H9 (cell line): Measurements from ENCODE around the gene PHF21B. TPM values are rescaled to one million over a fixed set of nuclear protein-coding genes. Genes with fewer than 3 reads are reported as not detected.

Source experiments
- DNase-seq: peaks from one replicate; pipeline ENCODE4 v3.0.0-alpha.2; 2017
- H2AFZ ChIP-seq: one replicate; pipeline ENCODE4 v1.6.1; 2013; ENCODE audit warnings: mild to moderate bottlenecking, low read length, control low read depth, moderate library complexity
- H2AK5ac ChIP-seq: 2 replicates; pipeline ENCODE4 v1.6.1; 2013; ENCODE audit warnings: low read length, control low read depth, mixed read lengths; ENCODE audit not compliant: insufficient read length
- H2BK120ac ChIP-seq: one replicate; pipeline ENCODE4 v1.6.1; 2013; ENCODE audit warnings: low read depth, mild to moderate bottlenecking, low read length, control low read depth, inconsistent platforms; ENCODE audit not compliant: poor library complexity, severe bottlenecking
- H2BK12ac ChIP-seq: 2 replicates; pipeline ENCODE4 v1.6.1; 2013; ENCODE audit warnings: low read length, control low read depth, mixed read lengths, low read depth; ENCODE audit not compliant: insufficient read length
- H2BK15ac ChIP-seq: 2 replicates; pipeline ENCODE4 v1.6.1; 2013; ENCODE audit warnings: low read depth, low read length, control low read depth
- H2BK20ac ChIP-seq: one replicate; pipeline ENCODE4 v1.6.1; 2013; ENCODE audit warnings: low read depth, mild to moderate bottlenecking, low read length, control low read depth, inconsistent platforms; ENCODE audit not compliant: poor library complexity, severe bottlenecking
- H2BK5ac ChIP-seq: 2 replicates; pipeline ENCODE4 v1.6.1; 2013; ENCODE audit warnings: low read length, control low read depth, mixed read lengths; ENCODE audit not compliant: insufficient read length
- H3K14ac ChIP-seq: 2 replicates; pipeline ENCODE4 v1.6.1; 2013; ENCODE audit warnings: low read length, control low read depth; ENCODE audit not compliant: insufficient read depth
- H3K18ac ChIP-seq: 2 replicates; pipeline ENCODE4 v1.6.1; 2013; ENCODE audit warnings: low read depth, mild to moderate bottlenecking, mixed read lengths, low read length, control low read depth; ENCODE audit not compliant: insufficient read length
- H3K23ac ChIP-seq: 2 replicates; pipeline ENCODE4 v1.6.1; 2013; ENCODE audit warnings: low read length, control low read depth, mixed read lengths, low read depth; ENCODE audit not compliant: insufficient read length
- H3K23me2 ChIP-seq: 2 replicates; pipeline ENCODE4 v1.6.1; 2013; ENCODE audit warnings: low read depth, mild to moderate bottlenecking, mixed read lengths, low read length, control low read depth; ENCODE audit not compliant: insufficient read length, poor library complexity, severe bottlenecking
- H3K27ac ChIP-seq: 2 replicates; pipeline ENCODE4 v1.5.1; 2013; ENCODE audit warnings: low read length, control low read depth, mixed read lengths, low read depth; ENCODE audit not compliant: insufficient read length
- H3K27me3 ChIP-seq: 2 replicates; pipeline ENCODE4 v1.6.1; 2013; ENCODE audit warnings: low read length, control low read depth, inconsistent platforms; ENCODE audit not compliant: insufficient read depth
- H3K4ac ChIP-seq: 2 replicates; pipeline ENCODE4 v1.6.1; 2013; ENCODE audit warnings: low read depth, mild to moderate bottlenecking, control low read depth, inconsistent platforms, low read length, moderate library complexity
- H3K4me1 ChIP-seq: 2 replicates; pipeline ENCODE4 v1.6.1; 2013; ENCODE audit warnings: low read length, control low read depth, inconsistent platforms; ENCODE audit not compliant: insufficient read depth
- H3K4me2 ChIP-seq: 2 replicates; pipeline ENCODE4 v1.6.1; 2013; ENCODE audit warnings: low read length, control low read depth, mixed read lengths; ENCODE audit not compliant: insufficient read length, insufficient read depth
- H3K56ac ChIP-seq: 2 replicates; pipeline ENCODE4 v1.6.1; 2013; ENCODE audit warnings: low read depth, mild to moderate bottlenecking, mixed read lengths, low read length, control low read depth; ENCODE audit not compliant: insufficient read length
- H3K79me1 ChIP-seq: 2 replicates; pipeline ENCODE4 v1.6.1; 2013; ENCODE audit warnings: low read depth, mild to moderate bottlenecking, moderate library complexity, low read length, control low read depth, inconsistent platforms; ENCODE audit not compliant: insufficient read depth, poor library complexity, severe bottlenecking
- H3K79me2 ChIP-seq: 2 replicates; pipeline ENCODE4 v1.6.1; 2013; ENCODE audit warnings: low read length, control low read depth, inconsistent platforms; ENCODE audit not compliant: insufficient read depth
- H3K9ac ChIP-seq: 2 replicates; pipeline ENCODE4 v1.6.1; 2013; ENCODE audit warnings: low read length, control low read depth, mixed read lengths; ENCODE audit not compliant: insufficient read length; ENCODE audit errors: extremely low read depth
- H3K9me3 ChIP-seq: one replicate; pipeline ENCODE4 v1.6.1; 2013; ENCODE audit warnings: low read depth, low read length, inconsistent platforms; ENCODE audit not compliant: control insufficient read depth
- H3T11ph ChIP-seq: one replicate; pipeline ENCODE4 v1.6.1; 2013; ENCODE audit warnings: mild to moderate bottlenecking, low read length, control low read depth, inconsistent platforms
- H4K20me1 ChIP-seq: one replicate; pipeline ENCODE4 v1.6.1; 2013; ENCODE audit not compliant: control insufficient read depth, insufficient read length, insufficient read depth
- H4K5ac ChIP-seq: 2 replicates; pipeline ENCODE4 v1.6.1; 2013; ENCODE audit warnings: low read depth, mild to moderate bottlenecking, mixed read lengths, low read length, control low read depth; ENCODE audit not compliant: insufficient read length
- H4K8ac ChIP-seq: replicated peaks from 2 replicates; pipeline ENCODE4 v1.6.1; 2013; ENCODE audit warnings: low read length, control low read depth, mixed read lengths, low read depth; ENCODE audit not compliant: insufficient read length
- H4K91ac ChIP-seq: 2 replicates; pipeline ENCODE4 v1.6.1; 2013; ENCODE audit warnings: low read depth, mild to moderate bottlenecking, moderate library complexity, mixed read lengths, low read length, control low read depth; ENCODE audit not compliant: insufficient read length
- H3K27ac Mint-ChIP-seq, 3 experiments: 2 replicates in 2 of 3; 3 replicates in 1 of 3; pipeline ENCODE4 v1.8.0; 2020 to 2021; ENCODE audit warnings: mixed read lengths in 3 of 3, mild to moderate bottlenecking in 1 of 3, moderate library complexity in 1 of 3
- H3K27me3 Mint-ChIP-seq: 2 replicates; pipeline ENCODE4 v1.8.0; 2021; ENCODE audit warnings: low read depth, mild to moderate bottlenecking, moderate library complexity, mixed read lengths
- H3K36me3 Mint-ChIP-seq, 3 experiments: 2 replicates in 2 of 3; 3 replicates in 1 of 3; pipeline ENCODE4 v1.8.0; 2020 to 2021; ENCODE audit warnings: low read depth in 3 of 3, mixed read lengths in 3 of 3; ENCODE audit not compliant: insufficient read depth in 1 of 3
- H3K4me1 Mint-ChIP-seq, 2 experiments: 2 replicates each; pipeline ENCODE4 v1.8.0; 2020; ENCODE audit warnings: mixed read lengths in 2 of 2
- H3K4me3 Mint-ChIP-seq, 2 experiments: 2 replicates in 1 of 2; 3 replicates in 1 of 2; pipeline ENCODE4 v1.8.0; 2020 to 2021; ENCODE audit warnings: mild to moderate bottlenecking in 2 of 2, mixed read lengths in 2 of 2, moderate library complexity in 1 of 2
- H3K9me3 Mint-ChIP-seq, 2 experiments: 2 replicates in 1 of 2; 3 replicates in 1 of 2; pipeline ENCODE4 v1.8.0; 2020; ENCODE audit warnings: mild to moderate bottlenecking in 2 of 2, mixed read lengths in 2 of 2, moderate library complexity in 1 of 2
- CTCF ChIP-seq: fragments of 200-600 bp; sonication (generic); conservative IDR thresholded peaks from 3 replicates; pipeline ENCODE4 v1.8.0; 2021; ENCODE audit warnings: antibody characterized with exemption, mild to moderate bottlenecking
- WGBS: extraction: QIAGEN DNeasy Blood & Tissue Kit; methylation state at CpG from one replicate; pipeline ENCODE4 v1.1.7; 2013; ENCODE audit warnings: missing lambda C conversion rate, low lambda C conversion rate, mixed read lengths; ENCODE audit not compliant: insufficient read length; ENCODE audit errors: extremely low coverage; 5-methylcytosine and 5-hydroxymethylcytosine counted together
- total RNA-seq: library from RNA; stranded (reverse); gene quantifications from 2 replicates; pipeline ENCODE4 v1.2.1, GENCODE V29; 2021

PHF21B gene
- total RNA-seq, 1 experiment from 2014 or later: 60.3 TPM

GRCh38 chr22:44880610-44881290 is 129.1 kb downstream of the PHF21B start:
- H2BK5ac ChIP-seq: no peak overlapping the region
- no peak overlapping the region for H2AK5ac ChIP-seq
- no peak overlapping the region; a peak in 1 of 7 replicates for H3K27ac Mint-ChIP-seq
- H3K27ac ChIP-seq: no peak overlapping the region
- no peak overlapping the region for H3K4me3 Mint-ChIP-seq
- no peak overlapping the region for H3K23ac ChIP-seq
- no peak overlapping the region; the same call in 1 of the 2 replicates for H3K14ac ChIP-seq
- H4K20me1 ChIP-seq: no peaks in the 10 kb centered on the region
- no peak overlapping the region for H3K9ac ChIP-seq
- H3K4me1 ChIP-seq: no peaks in the 10 kb centered on the region
- H3K56ac ChIP-seq: no peak overlapping the region
- H2BK15ac ChIP-seq: no peak overlapping the region
- DNase-seq: no peak
- H2BK12ac ChIP-seq: no peak overlapping the region
- H3K9me3 ChIP-seq: no peaks in the 10 kb centered on the region
- H3K4ac ChIP-seq: no peak overlapping the region
- no peak overlapping the region for H2AFZ ChIP-seq
- no peak overlapping the region for H4K91ac ChIP-seq
- H4K5ac ChIP-seq: no peak overlapping the region
- H3T11ph ChIP-seq: no peak overlapping the region
- H3K18ac ChIP-seq: no peak overlapping the region
- no peak overlapping the region for H2BK20ac ChIP-seq
- no peaks in the 10 kb centered on the region for H3K79me2 ChIP-seq
- no peak overlapping the region for H4K8ac ChIP-seq
- peaks cover 13 to 16% of the 10 kb centered on the region in 2 experiments for H3K9me3 Mint-ChIP-seq
- H3K4me2 ChIP-seq: no peak overlapping the region
- no peaks in the 10 kb centered on the region for H3K23me2 ChIP-seq
- H3K36me3 Mint-ChIP-seq: peaks cover 31 to 46% (median 38%) of the 10 kb centered on the region in 3 experiments
- no peaks in the 10 kb centered on the region; the same call in 1 of the 2 replicates for H3K27me3 Mint-ChIP-seq
- H3K79me1 ChIP-seq: no peaks in the 10 kb centered on the region
- no CpG with 5 or more reads among the region's 19 CpGs for WGBS
- TF ChIP-seq CTCF: no peak
- no peak overlapping the region for H2BK120ac ChIP-seq
- no peaks in the 10 kb centered on the region for H3K4me1 Mint-ChIP-seq
- no peaks in the 10 kb centered on the region for H3K27me3 ChIP-seq
